ENCODE results near the gene LENG1. TPM values are rescaled to one million over a fixed set of nuclear protein-coding genes. Genes with fewer than 3 reads are reported as not detected.
"Not testable (repeated sequence)": the region's sequence is repeated elsewhere in the genome, so short reads cannot be mapped to it uniquely, and the experiment has no call there.

Gene LENG1
- polyA plus RNA-seq (2013), result 7.2 TPM

- DNase-seq, result peak; percentile 100
- peak within 1 kb of the TSS; percentile 54 to 94 (median 83) for H3K4me3 ChIP-seq (ENCODE audit: control insufficient read depth in 1 of 7, extremely low read depth in 1 of 7, insufficient read depth in 4 of 7, low read depth in 2 of 7, low read length in 6 of 7)
- no peaks in the 10 kb centered on the region for H3K9me3 ChIP-seq (ENCODE audit: control extremely low read depth in 1 of 5, control insufficient read depth in 4 of 5, insufficient read depth in 2 of 5, low read depth in 1 of 5, low read length in 4 of 5)
- peaks cover 5 to 58% (median 43%) of the 10 kb centered on the region in 4 experiments for H3K4me1 ChIP-seq (ENCODE audit: control extremely low read depth in 1 of 4, control insufficient read depth in 4 of 4, insufficient read depth in 4 of 4, low read length in 3 of 4)
- H3K27me3 ChIP-seq (replicated peaks in 2 of 5; ENCODE audit: control insufficient read depth in 4 of 5, insufficient read depth in 5 of 5, low read length in 4 of 5), result peaks cover 0 to 10% (median 0%) of the 10 kb centered on the region in 5 experiments
- 0% methylated on average over 70 of the region's 72 CpGs for WGBS (ENCODE audit: insufficient coverage)
- ChIA-PET CTCF (interaction anchor here (1.5 to 2.5 kb wide), 4 partner anchors 9 to 30 kb away, joined by 3 to 11 read pairs (median 6); partner anchors contain the start of genes CNOT3 and MBOAT7), POLR2A (interaction anchor here (0.6 to 2.2 kb wide), 7 partner anchors 9 to 51 kb away, joined by 3 to 10 read pairs (median 5); partner anchors contain the start of genes CNOT3, MBOAT7, PRPF31 and TFPT)
- H3K36me3 ChIP-seq (ENCODE audit: control insufficient read depth in 4 of 4, insufficient read depth in 4 of 4, low read length in 3 of 4), result peaks cover 2 to 36% (median 25%) of the 10 kb centered on the region in 4 experiments
- H3K27ac ChIP-seq (ENCODE audit: insufficient read depth in 1 of 2, low read depth in 1 of 2, low read length in 2 of 2, poor library complexity in 1 of 2, severe bottlenecking in 2 of 2), result peak within 1 kb of the TSS; percentile 70 to 90
Measured at GRCh38 chr19:54159352-54160181, at the start of gene LENG1. TSS of gene LENG1 (minus strand) at chr19:54159721. CDS start at chr19:54159695, 26 bp downstream.

- DNase-seq, result no peak
- Histone ChIP-seq H3K27ac (ENCODE audit: insufficient read depth in 1 of 2, low read depth in 1 of 2, low read length in 2 of 2, poor library complexity in 1 of 2, severe bottlenecking in 2 of 2) (peak overlapping the region; percentile 85 to 86), H3K9me3 (ENCODE audit: control extremely low read depth in 1 of 5, control insufficient read depth in 4 of 5, insufficient read depth in 2 of 5, low read depth in 1 of 5, low read length in 4 of 5) (no peaks in the 10 kb centered on the region), H3K4me3 (ENCODE audit: control insufficient read depth in 1 of 7, extremely low read depth in 1 of 7, insufficient read depth in 4 of 7, low read depth in 2 of 7, low read length in 6 of 7) (peak overlapping the region in 3 of 7 experiments; percentile 5 to 57 (median 45)), H3K27me3 (replicated peaks in 2 of 5; ENCODE audit: control insufficient read depth in 4 of 5, insufficient read depth in 5 of 5, low read length in 4 of 5) (no peaks in the 10 kb centered on the region), H3K36me3 (ENCODE audit: control insufficient read depth in 4 of 4, insufficient read depth in 4 of 4, low read length in 3 of 4) (peaks cover 9 to 38% (median 23%) of the 10 kb centered on the region in 4 experiments), H3K4me1 (ENCODE audit: control extremely low read depth in 1 of 4, control insufficient read depth in 4 of 4, insufficient read depth in 4 of 4, low read length in 3 of 4) (peaks cover 23 to 91% (median 79%) of the 10 kb centered on the region in 4 experiments)
- WGBS (ENCODE audit: insufficient coverage), result 88% methylated on average over 8 of the region's 8 CpGs
- ChIA-PET CTCF (interaction anchor here (1.0 to 4.3 kb wide), 3 partner anchors 12 to 72 kb away, joined by 3 to 24 read pairs (median 5); partner anchors contain the start of gene MBOAT7), POLR2A (interaction anchor here (1.9 to 5.2 kb wide), 3 partner anchors 8 to 49 kb away, joined by 7 to 95 read pairs (median 33); partner anchors contain the start of genes LENG1, MBOAT7, RPS9 and TSEN34)
Measured at GRCh38 chr19:54208784-54209057, 49.2 kb upstream of the LENG1 start.

- no peaks in the 10 kb centered on the region for H3K27me3 ChIP-seq (replicated peaks in 2 of 5; ENCODE audit: control insufficient read depth in 4 of 5, insufficient read depth in 5 of 5, low read length in 4 of 5)
- peak overlapping the region in 5 of 7 experiments; percentile 9 to 57 (median 47) for H3K4me3 ChIP-seq (ENCODE audit: control insufficient read depth in 1 of 7, extremely low read depth in 1 of 7, insufficient read depth in 4 of 7, low read depth in 2 of 7, low read length in 6 of 7)
- H3K36me3 ChIP-seq (ENCODE audit: control insufficient read depth in 4 of 4, insufficient read depth in 4 of 4, low read length in 3 of 4), result peaks cover 9 to 43% (median 28%) of the 10 kb centered on the region in 4 experiments
- ChIA-PET CTCF (interaction anchor here (1.0 to 4.3 kb wide), 4 partner anchors 12 to 71 kb away, joined by 3 to 24 read pairs (median 4); partner anchors contain the start of gene MBOAT7), POLR2A (interaction anchor here (0.6 to 5.2 kb wide), 7 partner anchors 8 to 180 kb away, joined by 3 to 95 read pairs (median 4); partner anchors contain the start of genes LENG1, MBOAT7, RPS9 and TSEN34)
- no peaks in the 10 kb centered on the region for H3K9me3 ChIP-seq (ENCODE audit: control extremely low read depth in 1 of 5, control insufficient read depth in 4 of 5, insufficient read depth in 2 of 5, low read depth in 1 of 5, low read length in 4 of 5)
- DNase-seq, result peak; percentile 99 to 100 (median 100)
- peaks cover 23 to 96% (median 84%) of the 10 kb centered on the region in 4 experiments for H3K4me1 ChIP-seq (ENCODE audit: control extremely low read depth in 1 of 4, control insufficient read depth in 4 of 4, insufficient read depth in 4 of 4, low read length in 3 of 4)
- 9% methylated on average over 14 of the region's 18 CpGs for whole genome bisulfite sequencing (ENCODE audit: insufficient coverage)
- peak overlapping the region; percentile 85 to 87 for H3K27ac ChIP-seq (ENCODE audit: insufficient read depth in 1 of 2, low read depth in 1 of 2, low read length in 2 of 2, poor library complexity in 1 of 2, severe bottlenecking in 2 of 2)
Measured at GRCh38 chr19:54207983-54208783, 48.7 kb upstream of the LENG1 start.

GRCh38 chr19:54207676-54207982, 48.1 kb upstream of the LENG1 start:
- ChIA-PET POLR2A (interaction anchor here (0.6 to 5.2 kb wide), 6 partner anchors 7 to 180 kb away, joined by 3 to 95 read pairs (median 6); partner anchors contain the start of genes LENG1, MBOAT7, RPS9 and TSEN34), CTCF (interaction anchor here (1.0 to 4.3 kb wide), 6 partner anchors 11 to 71 kb away, joined by 3 to 24 read pairs (median 4); partner anchors contain the start of genes MBOAT7 and TSEN34)
- peak overlapping the region; percentile 85 to 87 for H3K27ac ChIP-seq (ENCODE audit: insufficient read depth in 1 of 2, low read depth in 1 of 2, low read length in 2 of 2, poor library complexity in 1 of 2, severe bottlenecking in 2 of 2)

GRCh38 chr19:54207193-54207592, 47.7 kb upstream of the LENG1 start:
- H3K4me1 ChIP-seq (ENCODE audit: control extremely low read depth in 1 of 4, control insufficient read depth in 4 of 4, insufficient read depth in 4 of 4, low read length in 3 of 4), result peaks cover 28 to 96% (median 92%) of the 10 kb centered on the region in 4 experiments
- POLR2A ChIA-PET, result interaction anchor here (0.9 to 1.9 kb wide), 2 partner anchors 16 to 48 kb away, joined by 5 to 7 read pairs; partner anchors contain the start of gene LENG1
- peak overlapping the region in 5 of 7 experiments; percentile 19 to 57 (median 33) for H3K4me3 ChIP-seq (ENCODE audit: control insufficient read depth in 1 of 7, extremely low read depth in 1 of 7, insufficient read depth in 4 of 7, low read depth in 2 of 7, low read length in 6 of 7)
- H3K9me3 ChIP-seq (ENCODE audit: control extremely low read depth in 1 of 5, control insufficient read depth in 4 of 5, insufficient read depth in 2 of 5, low read depth in 1 of 5, low read length in 4 of 5); H3K27me3 ChIP-seq (replicated peaks in 2 of 5; ENCODE audit: control insufficient read depth in 4 of 5, insufficient read depth in 5 of 5, low read length in 4 of 5); DNase-seq: not testable (repeated sequence)
- H3K27ac ChIP-seq (ENCODE audit: insufficient read depth in 1 of 2, low read depth in 1 of 2, low read length in 2 of 2, poor library complexity in 1 of 2, severe bottlenecking in 2 of 2), result peak overlapping the region; percentile 85 to 87
- peaks cover 11 to 53% (median 38%) of the 10 kb centered on the region in 4 experiments for H3K36me3 ChIP-seq (ENCODE audit: control insufficient read depth in 4 of 4, insufficient read depth in 4 of 4, low read length in 3 of 4)
- CTCF ChIA-PET, result interaction anchor here (1.3 to 4.3 kb wide), 5 partner anchors 11 to 33 kb away, joined by 4 to 24 read pairs (median 5); partner anchors contain the start of genes MBOAT7 and TSEN34
- 92% methylated on average over 6 of the region's 23 CpGs for WGBS (ENCODE audit: insufficient coverage)

More at GRCh38 chr19:54207676-54207982, 48.1 kb upstream of the LENG1 start:
- 0% methylated on average over 5 of the region's 5 CpGs for WGBS (ENCODE audit: insufficient coverage)
- Histone ChIP-seq H3K9me3 (ENCODE audit: control extremely low read depth in 1 of 5, control insufficient read depth in 4 of 5, insufficient read depth in 2 of 5, low read depth in 1 of 5, low read length in 4 of 5) (no peaks in the 10 kb centered on the region), H3K4me3 (ENCODE audit: control insufficient read depth in 1 of 7, extremely low read depth in 1 of 7, insufficient read depth in 4 of 7, low read depth in 2 of 7, low read length in 6 of 7) (peak overlapping the region in 6 of 7 experiments; percentile 9 to 57 (median 40)), H3K36me3 (ENCODE audit: control insufficient read depth in 4 of 4, insufficient read depth in 4 of 4, low read length in 3 of 4) (peaks cover 9 to 48% (median 33%) of the 10 kb centered on the region in 4 experiments), H3K4me1 (ENCODE audit: control extremely low read depth in 1 of 4, control insufficient read depth in 4 of 4, insufficient read depth in 4 of 4, low read length in 3 of 4) (peaks cover 24 to 96% (median 90%) of the 10 kb centered on the region in 4 experiments), H3K27me3 (replicated peaks in 2 of 5; ENCODE audit: control insufficient read depth in 4 of 5, insufficient read depth in 5 of 5, low read length in 4 of 5) (no peaks in the 10 kb centered on the region)
- no peak for DNase-seq

GRCh38 chr19:54206831-54207177, 47.3 kb upstream of the LENG1 start:
- H3K4me3 ChIP-seq (ENCODE audit: control insufficient read depth in 1 of 7, extremely low read depth in 1 of 7, insufficient read depth in 4 of 7, low read depth in 2 of 7, low read length in 6 of 7), result peak overlapping the region in 4 of 7 experiments; percentile 27 to 57 (median 42)

More at GRCh38 chr19:54206831-54207177, 47.3 kb upstream of the LENG1 start:
- H3K36me3 ChIP-seq (ENCODE audit: control insufficient read depth in 4 of 4, insufficient read depth in 4 of 4, low read length in 3 of 4), result peaks cover 11 to 54% (median 41%) of the 10 kb centered on the region in 4 experiments
- peaks cover 28 to 96% (median 94%) of the 10 kb centered on the region in 4 experiments for H3K4me1 ChIP-seq (ENCODE audit: control extremely low read depth in 1 of 4, control insufficient read depth in 4 of 4, insufficient read depth in 4 of 4, low read length in 3 of 4)
- WGBS (ENCODE audit: insufficient coverage), result 91% methylated on average over 7 of the region's 13 CpGs
- no peaks in the 10 kb centered on the region for H3K27me3 ChIP-seq (replicated peaks in 2 of 5; ENCODE audit: control insufficient read depth in 4 of 5, insufficient read depth in 5 of 5, low read length in 4 of 5)
- peak overlapping the region; percentile 66 to 87 for H3K27ac ChIP-seq (ENCODE audit: insufficient read depth in 1 of 2, low read depth in 1 of 2, low read length in 2 of 2, poor library complexity in 1 of 2, severe bottlenecking in 2 of 2)
- H3K9me3 ChIP-seq (ENCODE audit: control extremely low read depth in 1 of 5, control insufficient read depth in 4 of 5, insufficient read depth in 2 of 5, low read depth in 1 of 5, low read length in 4 of 5), result no peaks in the 10 kb centered on the region
- ChIA-PET POLR2A (interaction anchor here (0.9 to 1.9 kb wide), 3 partner anchors 15 to 48 kb away, joined by 3 to 7 read pairs (median 5); partner anchors contain the start of genes LENG1 and MBOAT7), CTCF (interaction anchor here (1.3 to 4.3 kb wide), 4 partner anchors 15 to 33 kb away, joined by 4 to 24 read pairs (median 8); partner anchors contain the start of genes MBOAT7 and TSEN34)
- DNase-seq, result no peak

Data from common myeloid progenitor, CD34-positive (primary cell).